Neuronal stem cell (in vitro differentiated cells): ENCODE data around the gene BICD1.

Source experiments
- DNase-seq: peaks from one replicate; pipeline ENCODE4 v3.0.0-alpha.2; 2013; ENCODE audit warnings: low spot score
- H2AFZ ChIP-seq: one replicate; pipeline ENCODE4 v1.6.1; 2013; ENCODE audit warnings: mild to moderate bottlenecking, low read length, inconsistent platforms
- H2AK5ac ChIP-seq: 2 replicates; pipeline ENCODE4 v1.6.1; 2013; ENCODE audit warnings: low read depth, mild to moderate bottlenecking, inconsistent platforms, low read length, moderate library complexity, mixed read lengths
- H2BK120ac ChIP-seq: 2 replicates; pipeline ENCODE4 v1.6.1; 2013; ENCODE audit warnings: low read depth, mild to moderate bottlenecking, inconsistent platforms, low read length, moderate library complexity, mixed read lengths
- H2BK12ac ChIP-seq: one replicate; pipeline ENCODE4 v1.6.1; 2013; ENCODE audit warnings: low read length, inconsistent platforms
- H2BK15ac ChIP-seq: 2 replicates; pipeline ENCODE4 v1.6.1; 2013; ENCODE audit warnings: mild to moderate bottlenecking, low read length, inconsistent platforms, mixed read lengths
- H2BK5ac ChIP-seq: one replicate; pipeline ENCODE4 v1.6.1; 2013; ENCODE audit warnings: inconsistent platforms, mild to moderate bottlenecking, low read length, moderate library complexity
- H3K14ac ChIP-seq: one replicate; pipeline ENCODE4 v1.6.1; 2013; ENCODE audit warnings: low read length, inconsistent platforms
- H3K18ac ChIP-seq: 2 replicates; pipeline ENCODE4 v1.6.1; 2013; ENCODE audit warnings: low read length, inconsistent platforms
- H3K23ac ChIP-seq: 2 replicates; pipeline ENCODE4 v1.6.1; 2013; ENCODE audit warnings: low read depth, mild to moderate bottlenecking, mixed read lengths, low read length, inconsistent platforms; ENCODE audit not compliant: poor library complexity
- H3K27ac ChIP-seq: replicated peaks from 3 replicates; pipeline ENCODE4 v1.5.1; 2013; ENCODE audit warnings: low read length, inconsistent platforms
- H3K27me3 ChIP-seq, 3 experiments: 2 replicates each; pipeline ENCODE4 v1.6.1; 2013; ENCODE audit warnings: low read length in 3 of 3, mild to moderate bottlenecking in 2 of 3, inconsistent platforms in 1 of 3, low read depth in 1 of 3, mixed read lengths in 1 of 3, moderate library complexity in 1 of 3; ENCODE audit not compliant: control insufficient read depth in 3 of 3, insufficient read depth in 3 of 3
- H3K36me3 ChIP-seq, 2 donors: replicated peaks in 1 of 2; 2 replicates each; pipeline ENCODE4 v1.6.1; 2013; ENCODE audit warnings: low read length in 2 of 2; ENCODE audit not compliant: control insufficient read depth in 2 of 2, insufficient read depth in 2 of 2
- H3K4ac ChIP-seq: 2 replicates; pipeline ENCODE4 v1.6.1; 2013; ENCODE audit warnings: inconsistent platforms, mild to moderate bottlenecking, low read length, moderate library complexity
- H3K4me1 ChIP-seq, 2 donors: 1 replicate in 1 of 2; 2 replicates in 1 of 2; pipeline ENCODE4 v1.6.1; 2013; ENCODE audit warnings: low read length in 2 of 2, low read depth in 1 of 2; ENCODE audit not compliant: control insufficient read depth in 2 of 2, insufficient read depth in 1 of 2
- H3K4me2 ChIP-seq: one replicate; pipeline ENCODE4 v1.6.1; 2013; ENCODE audit warnings: mild to moderate bottlenecking, low read length, inconsistent platforms; ENCODE audit not compliant: insufficient read depth, poor library complexity, severe bottlenecking
- H3K4me3 ChIP-seq, 2 donors: 2 replicates each; pipeline ENCODE4 v1.5.1; 2013; ENCODE audit warnings: low read length in 2 of 2, mild to moderate bottlenecking in 2 of 2, inconsistent platforms in 1 of 2, moderate library complexity in 1 of 2
- H3K79me1 ChIP-seq: one replicate; pipeline ENCODE4 v1.6.1; 2013; ENCODE audit warnings: low read depth, mild to moderate bottlenecking, inconsistent platforms, low read length, moderate library complexity
- H3K9ac ChIP-seq: one replicate; pipeline ENCODE4 v1.6.1; 2013; ENCODE audit warnings: mild to moderate bottlenecking, low read depth, low read length, inconsistent platforms; ENCODE audit not compliant: poor library complexity
- H3K9me3 ChIP-seq, 2 donors: replicated peaks in 1 of 2; 2 replicates each; pipeline versions ENCODE3 to v1.6.1; 2013; ENCODE audit warnings: low read length in 2 of 2, mild to moderate bottlenecking in 2 of 2, inconsistent platforms in 1 of 2, low read depth in 1 of 2, mixed read lengths in 1 of 2, moderate library complexity in 1 of 2; ENCODE audit not compliant: control insufficient read depth in 2 of 2, insufficient read depth in 1 of 2
- H4K8ac ChIP-seq: one replicate; pipeline ENCODE4 v1.6.1; 2013; ENCODE audit warnings: low read depth, mild to moderate bottlenecking, inconsistent platforms, low read length, moderate library complexity
- H4K91ac ChIP-seq: one replicate; pipeline ENCODE4 v1.6.1; 2013; ENCODE audit warnings: low read length, low read depth, mild to moderate bottlenecking, inconsistent platforms; ENCODE audit not compliant: poor library complexity
- WGBS, 2 donors: extraction: QIAGEN DNeasy Blood & Tissue Kit; methylation state at CpG; one replicate each; pipeline ENCODE4 v1.1.7; 2013; ENCODE audit warnings: missing lambda C conversion rate in 2 of 2, mixed read lengths in 1 of 2; ENCODE audit not compliant: insufficient read length in 2 of 2, insufficient replicate concordance in 1 of 2; ENCODE audit errors: extremely low coverage in 2 of 2; 5-methylcytosine and 5-hydroxymethylcytosine counted together

The BICD1 gene

DNA sequence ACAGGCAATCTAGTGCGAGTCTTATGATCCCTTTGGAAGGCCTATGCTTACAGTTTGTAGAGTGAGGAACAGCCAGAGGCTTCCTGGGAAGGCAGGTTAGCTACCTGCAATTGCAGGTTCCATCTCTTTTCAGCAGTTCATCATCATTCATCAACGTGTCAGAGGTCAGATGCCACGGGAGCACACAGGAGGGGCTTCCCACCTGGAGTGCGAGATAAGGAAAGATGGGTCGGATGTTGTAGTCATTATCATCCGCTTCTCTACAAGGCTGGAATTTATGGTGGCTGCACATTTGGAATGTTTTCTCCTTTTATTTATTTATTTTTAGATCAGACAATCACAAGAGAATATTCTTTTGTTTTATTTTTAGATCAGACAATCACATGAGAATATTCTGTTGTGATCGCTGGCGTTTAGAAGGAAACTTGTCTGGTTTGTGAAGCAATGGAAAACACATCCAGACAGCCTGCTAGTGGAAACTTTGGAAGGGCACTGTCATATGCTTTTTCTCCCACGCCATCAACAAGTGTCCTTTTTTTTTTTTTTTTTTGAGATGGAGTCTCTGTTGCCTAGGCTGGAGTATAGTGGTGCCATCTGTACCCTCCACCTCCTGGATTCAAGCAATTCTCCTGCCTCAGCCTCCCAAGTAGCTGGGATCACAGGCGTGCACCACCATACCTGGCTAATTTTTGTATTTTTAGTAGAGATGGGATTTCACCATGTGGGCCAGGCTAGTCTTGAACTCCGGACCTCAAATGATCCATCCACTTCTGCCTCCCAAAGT, 1.9 kb upstream of the BICD1 start:
- H4K91ac ChIP-seq, result no peak overlapping the region
- H3K4me1 ChIP-seq, result peaks cover 6 to 8% of the 10 kb centered on the region in 2 donors
- H3K4me2 ChIP-seq, result no peak overlapping the region
- no peaks in the 10 kb centered on the region for H3K9me3 ChIP-seq
- H3K9ac ChIP-seq, result no peak overlapping the region
- no CpG with 5 or more reads among the region's 11 CpGs for WGBS, 2 donors
- H3K27ac ChIP-seq, result no peak overlapping the region
- H2BK15ac ChIP-seq, result no peak overlapping the region
- no peaks in the 10 kb centered on the region for H3K27me3 ChIP-seq
- H4K8ac ChIP-seq, result no peak overlapping the region
- H2BK12ac ChIP-seq, result no peak overlapping the region
- H2AFZ ChIP-seq, result no peak overlapping the region
- no peak for DNase-seq
- no peak overlapping the region for H3K23ac ChIP-seq
- no peaks in the 10 kb centered on the region for H3K36me3 ChIP-seq
- H3K18ac ChIP-seq, result no peak overlapping the region
- H3K14ac ChIP-seq, result no peak overlapping the region
- no peak overlapping the region for H2AK5ac ChIP-seq
- no peaks in the 10 kb centered on the region for H3K79me1 ChIP-seq
- H3K4ac ChIP-seq, result no peak overlapping the region
- H2BK5ac ChIP-seq, result no peak overlapping the region
- H3K4me3 ChIP-seq, result no peak overlapping the region
- H2BK120ac ChIP-seq, result no peak overlapping the region

DNA sequence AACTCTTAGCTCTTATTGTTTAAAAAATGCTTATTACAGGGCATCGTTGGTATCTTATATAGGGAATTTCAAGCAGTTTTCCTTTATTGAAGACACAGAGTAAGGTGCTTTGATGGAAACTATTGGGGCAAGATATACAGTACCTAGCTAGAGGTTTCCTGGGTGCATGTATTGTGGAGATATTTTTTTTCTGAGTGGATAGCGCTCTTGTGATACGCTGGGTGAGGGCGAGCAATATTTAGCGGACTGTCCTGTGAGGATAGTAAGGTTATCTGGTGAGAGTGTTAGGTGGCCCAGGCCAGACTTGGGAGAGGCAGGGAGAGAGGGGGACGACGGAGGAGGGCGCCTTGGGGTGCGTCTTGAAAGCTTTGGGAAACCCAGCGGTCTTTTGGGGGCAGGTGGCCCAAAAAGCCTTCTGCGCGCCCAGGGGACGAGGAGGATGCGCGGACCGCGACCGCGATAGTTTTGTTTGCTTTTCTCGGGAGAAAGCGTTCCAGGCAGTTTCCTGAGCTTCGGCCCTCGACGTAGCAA, 596 bp upstream of the BICD1 start:
- Histone ChIP-seq H3K79me1 (no peaks in the 10 kb centered on the region), H3K27me3 (no peaks in the 10 kb centered on the region), H4K91ac (no peak overlapping the region), H3K4ac (no peak overlapping the region), H3K14ac (no peak overlapping the region), H4K8ac (no peak overlapping the region), H2BK5ac (peak overlapping the region; percentile 87), H2AK5ac (peak overlapping the region; percentile 13), H3K27ac (peak overlapping the region; percentile 60), H3K4me3 (peak overlapping the region; percentile 70 to 98), H3K9ac (peak overlapping the region; percentile 64), H3K4me1 (peaks cover 5 to 8% of the 10 kb centered on the region in 2 donors), H2BK12ac (no peak overlapping the region), H3K36me3 (no peaks in the 10 kb centered on the region), H3K18ac (peak overlapping the region; percentile 99), H2AFZ (peak overlapping the region; percentile 96), H2BK120ac (no peak overlapping the region), H3K9me3 (no peaks in the 10 kb centered on the region), H2BK15ac (peak overlapping the region; percentile 77), H3K4me2 (peak overlapping the region; percentile 87), H3K23ac (peak overlapping the region; percentile 98)
- WGBS, 2 donors, result no CpG with 5 or more reads among the region's 24 CpGs
- DNase-seq, result no peak

DNA sequence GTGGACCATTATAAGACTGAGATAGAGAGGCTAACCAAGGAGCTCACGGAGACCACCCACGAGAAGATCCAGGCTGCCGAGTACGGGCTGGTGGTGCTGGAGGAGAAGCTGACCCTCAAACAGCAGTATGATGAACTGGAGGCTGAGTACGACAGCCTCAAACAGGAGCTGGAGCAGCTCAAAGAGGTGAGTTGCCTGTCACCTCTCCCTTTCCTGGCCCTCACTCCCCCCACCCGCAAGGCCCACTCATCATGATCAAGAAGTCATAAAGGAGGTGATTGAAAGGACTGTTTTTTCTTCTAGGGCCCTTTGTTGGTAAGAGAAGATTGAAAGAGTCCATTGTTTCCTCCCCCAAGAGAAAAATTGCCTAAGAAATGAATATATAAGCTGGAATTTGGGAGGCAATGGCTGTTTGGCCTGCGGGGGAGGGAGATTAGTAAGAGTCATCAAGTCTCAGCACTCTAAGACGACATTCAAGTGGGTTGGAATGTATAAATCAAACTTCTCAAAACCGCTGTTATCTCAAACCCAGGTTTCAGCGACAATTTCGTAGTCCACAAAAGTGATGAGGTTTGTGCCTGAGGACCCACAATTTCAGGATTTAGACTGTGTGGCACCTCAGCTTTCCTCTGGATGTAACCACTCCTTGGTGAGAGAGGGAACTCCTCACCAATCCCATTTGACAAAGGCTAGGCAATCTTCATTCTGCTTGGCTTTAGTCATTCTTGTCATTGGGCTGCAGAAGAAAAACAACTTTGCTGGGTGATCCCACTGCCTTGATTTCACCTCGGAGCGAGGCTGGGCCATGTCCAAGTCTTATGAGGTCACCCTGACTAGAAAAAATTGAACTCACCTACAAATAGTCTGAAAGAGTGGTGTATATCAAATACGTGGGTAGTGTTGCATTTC, 966 bp downstream of the BICD1 start:
- H3K4ac ChIP-seq, result no peak overlapping the region
- H3K14ac ChIP-seq, result no peak overlapping the region
- peak overlapping the region; percentile 96 for H2AFZ ChIP-seq
- H3K27ac ChIP-seq, result peak overlapping the region; percentile 91
- H3K9ac ChIP-seq, result peak overlapping the region; percentile 96
- H4K91ac ChIP-seq, result no peak overlapping the region
- no CpG with 5 or more reads among the region's 14 CpGs for whole genome bisulfite sequencing, 2 donors
- peak overlapping the region; percentile 87 for H3K4me2 ChIP-seq
- peak overlapping the region; percentile 27 for H2BK120ac ChIP-seq
- H3K79me1 ChIP-seq, result no peaks in the 10 kb centered on the region
- H2BK15ac ChIP-seq, result peak overlapping the region; percentile 32
- peak overlapping the region; percentile 87 for H2BK5ac ChIP-seq
- peaks cover 5 to 8% of the 10 kb centered on the region in 2 donors for H3K4me1 ChIP-seq
- H4K8ac ChIP-seq, result no peak overlapping the region
- H3K18ac ChIP-seq, result peak overlapping the region; percentile 99
- H2BK12ac ChIP-seq, result no peak overlapping the region
- H3K9me3 ChIP-seq, result no peaks in the 10 kb centered on the region
- peaks cover 0 to 8% of the 10 kb centered on the region in 2 donors for H3K36me3 ChIP-seq
- H3K4me3 ChIP-seq, result peak overlapping the region; percentile 70 to 98
- H3K27me3 ChIP-seq, result no peaks in the 10 kb centered on the region
- H2AK5ac ChIP-seq, result peak overlapping the region; percentile 10
- H3K23ac ChIP-seq, result peak overlapping the region; percentile 98
- DNase-seq, result peak; percentile 26

GRCh38 chr12:32108787-32109186, 2.1 kb downstream of the BICD1 start:
- peaks cover under 1% of the 10 kb centered on the region for H3K79me1 ChIP-seq
- no peak overlapping the region for H2BK15ac ChIP-seq
- no peak overlapping the region for H2BK5ac ChIP-seq
- peaks cover 5 to 8% of the 10 kb centered on the region in 2 donors for H3K4me1 ChIP-seq
- peak overlapping the region in 1 of 2 donors; percentile 70 for H3K4me3 ChIP-seq
- no peak overlapping the region for H3K4ac ChIP-seq
- no peak overlapping the region for H2AK5ac ChIP-seq
- H2BK12ac ChIP-seq, result no peak overlapping the region
- H3K9me3 ChIP-seq, result no peaks in the 10 kb centered on the region
- no peak overlapping the region for H3K23ac ChIP-seq
- DNase-seq, result no peak
- H3K14ac ChIP-seq, result no peak overlapping the region
- H3K27me3 ChIP-seq, result no peaks in the 10 kb centered on the region
- H2BK120ac ChIP-seq, result no peak overlapping the region
- no peak overlapping the region for H3K18ac ChIP-seq
- no peak overlapping the region for H3K27ac ChIP-seq
- H4K91ac ChIP-seq, result no peak overlapping the region
- H4K8ac ChIP-seq, result no peak overlapping the region
- H3K4me2 ChIP-seq, result no peak overlapping the region
- H3K9ac ChIP-seq, result no peak overlapping the region
- no peak overlapping the region for H2AFZ ChIP-seq
- H3K36me3 ChIP-seq, result peaks cover 0 to 8% of the 10 kb centered on the region in 2 donors
